B cell (primary cell): ENCODE data around the gene UBR4. TPM values are rescaled to one million over a fixed set of nuclear protein-coding genes. Genes with fewer than 3 reads are reported as not detected.

Experiments used
- ATAC-seq: fragments of 200-7000 bp; cut with Tn5 transposase; one replicate; pipeline ENCODE4 v1.10.0; 2021; ENCODE audit warnings: low read depth, mild to moderate bottlenecking, moderate number of reproducible peaks, moderate library complexity
- CTCF ChIA-PET: fragments of 350-600 bp; sonication (Branson Sonifier 250); formaldehyde crosslinking; loops from one replicate; lab custom pipeline; 2021; ENCODE audit warnings: antibody characterized with exemption, inconsistent platforms; lab: Charles Lee
- POLR2A ChIA-PET: fragments of 350-600 bp; sonication (Branson Sonifier 250); formaldehyde crosslinking; loops from one replicate; lab custom pipeline; 2021; ENCODE audit warnings: antibody characterized with exemption; lab: Charles Lee
- DNase-seq: peaks from one replicate; pipeline ENCODE4 v3.0.0; 2013
- H2AFZ ChIP-seq: 2 replicates; pipeline ENCODE4 v1.6.1; 2012; ENCODE audit warnings: mild to moderate bottlenecking, low read depth, low read length; ENCODE audit not compliant: insufficient read depth, poor library complexity, severe bottlenecking
- H3K27ac ChIP-seq, 2 donors: 1 replicate in 1 of 2; 2 replicates in 1 of 2; pipeline ENCODE4 v1.5.1; 2012 to 2013; ENCODE audit warnings: low read length in 2 of 2, mild to moderate bottlenecking in 2 of 2, moderate library complexity in 1 of 2
- H3K27me3 ChIP-seq, 4 experiments: fragments of 200-600 bp in 1 of 4; sonication (generic) in 1 of 4; replicated peaks in 1 of 4; 1 replicate in 2 of 4; 2 replicates in 2 of 4; pipeline versions ENCODE4 v1.6.1 to v1.7.0; 2013 to 2016; ENCODE audit warnings: low read length in 3 of 4, mild to moderate bottlenecking in 2 of 4, mixed read lengths in 1 of 4, moderate library complexity in 1 of 4; ENCODE audit not compliant: insufficient read depth in 4 of 4, control insufficient read depth in 3 of 4; ENCODE audit errors: control extremely low read depth in 1 of 4
- H3K36me3 ChIP-seq, 2 experiments: replicated peaks in 1 of 2; 1 replicate in 1 of 2; 2 replicates in 1 of 2; pipeline versions ENCODE4 v1.6.1 to v1.7.1; 2013; ENCODE audit warnings: low read length in 1 of 2; ENCODE audit not compliant: insufficient read depth in 2 of 2, control insufficient read depth in 1 of 2; ENCODE audit errors: control extremely low read depth in 1 of 2, extremely low read depth in 1 of 2
- H3K4me1 ChIP-seq, 2 donors: fragments of 200-600 bp in 1 of 2; sonication (generic) in 1 of 2; 1 replicate in 1 of 2; 2 replicates in 1 of 2; pipeline versions ENCODE4 v1.5.1 to v1.6.1; 2013 to 2017; ENCODE audit warnings: low read length in 2 of 2; ENCODE audit not compliant: control insufficient read depth in 2 of 2, insufficient read depth in 2 of 2
- H3K4me2 ChIP-seq: replicated peaks from 2 replicates; pipeline ENCODE3; 2012; ENCODE audit warnings: mild to moderate bottlenecking, low read depth, low read length; ENCODE audit not compliant: poor library complexity, severe bottlenecking
- H3K4me3 ChIP-seq, 5 experiments: fragments of 200-600 bp in 1 of 5; sonication (generic) in 1 of 5; 1 replicate in 3 of 5; 2 replicates in 2 of 5; pipeline versions ENCODE4 v1.5.1 to v1.7.0; 2011 to 2016; ENCODE audit warnings: low read length in 4 of 5, mild to moderate bottlenecking in 4 of 5, low read depth in 2 of 5, control low read depth in 1 of 5, moderate library complexity in 1 of 5; ENCODE audit not compliant: insufficient read depth in 1 of 5; ENCODE audit errors: control extremely low read depth in 1 of 5, extremely low read depth in 1 of 5
- H3K79me2 ChIP-seq: fragments of 200-600 bp; sonication (generic); one replicate; pipeline ENCODE4 v1.6.0; 2016; ENCODE audit warnings: low read length; ENCODE audit not compliant: control insufficient read depth, insufficient read depth
- H3K9ac ChIP-seq: fragments of 200-600 bp; sonication (generic); 2 replicates; pipeline ENCODE4 v1.6.1; 2017; ENCODE audit warnings: mild to moderate bottlenecking, low read length, moderate library complexity
- H3K9me3 ChIP-seq, 3 donors: one replicate each; pipeline versions ENCODE4 v1.6.1 to v1.7.1; 2013; ENCODE audit warnings: low read length in 2 of 3; ENCODE audit not compliant: control insufficient read depth in 2 of 3, insufficient read depth in 1 of 3; ENCODE audit errors: control extremely low read depth in 1 of 3
- H4K20me1 ChIP-seq: 2 replicates; pipeline ENCODE4 v1.6.0; 2012; ENCODE audit warnings: mild to moderate bottlenecking, low read length; ENCODE audit not compliant: insufficient read depth, control insufficient read depth, poor library complexity, severe bottlenecking
- H3K27ac Mint-ChIP-seq: one replicate; pipeline ENCODE4 v1.8.0; 2021; ENCODE audit warnings: mixed read lengths
- H3K27me3 Mint-ChIP-seq: one replicate; pipeline ENCODE4 v1.8.0; 2021; ENCODE audit warnings: mixed read lengths
- H3K4me1 Mint-ChIP-seq: one replicate; pipeline ENCODE4 v1.8.0; 2021; ENCODE audit warnings: mixed read lengths
- H3K4me3 Mint-ChIP-seq: one replicate; pipeline ENCODE4 v1.8.0; 2021; ENCODE audit warnings: mixed read lengths
- H3K9me3 Mint-ChIP-seq: one replicate; pipeline ENCODE4 v1.8.0; 2022; ENCODE audit warnings: mixed read lengths; ENCODE audit not compliant: insufficient read depth
- EZH2 ChIP-seq: IDR thresholded peaks from 2 replicates; pipeline ENCODE4 v1.6.1; 2012; ENCODE audit warnings: borderline replicate concordance, low read depth, mild to moderate bottlenecking, moderate library complexity, low read length; ENCODE audit not compliant: insufficient read depth, poor library complexity, severe bottlenecking
- WGBS: methylation state at CpG from one replicate; pipeline ENCODE4 v1.1.5; 2013; ENCODE audit warnings: missing lambda C conversion rate; ENCODE audit not compliant: insufficient coverage; 5-methylcytosine and 5-hydroxymethylcytosine counted together
- intact Hi-C: fragments of 100-400 bp; cut with micrococcal nuclease; formaldehyde crosslinking; loops from one replicate; pipeline ENCODE4 v1.10.0; 2022
- polyA plus RNA-seq: library from polyadenylated mRNA; depleted of rRNA; stranded (reverse); fragments of >200 nt; gene quantifications from 2 replicates; pipeline ENCODE4 v1.2.3, GENCODE V29; 2012
- total RNA-seq, 2 donors: library from RNA; stranded (reverse); fragments of 120-200 nt in 1 of 2; gene quantifications; 1 replicate in 1 of 2; 2 replicates in 1 of 2; pipeline versions ENCODE4 v1.2.3 to v1.2.4, GENCODE V29; 2013 to 2022
- TF ChIP-seq, protein P1 (sequence below): fragments of 200-600 bp; IDR thresholded peaks from one replicate; pipeline ENCODE4 v1.8.0; 2022; ENCODE audit warnings: antibody characterized with exemption, mild to moderate bottlenecking

UBR4 gene
- total and polyA plus RNA-seq, 2 donors (not counting 1 experiment from before 2014, with no cell fraction given): 90.0 to 190 TPM

DNA sequence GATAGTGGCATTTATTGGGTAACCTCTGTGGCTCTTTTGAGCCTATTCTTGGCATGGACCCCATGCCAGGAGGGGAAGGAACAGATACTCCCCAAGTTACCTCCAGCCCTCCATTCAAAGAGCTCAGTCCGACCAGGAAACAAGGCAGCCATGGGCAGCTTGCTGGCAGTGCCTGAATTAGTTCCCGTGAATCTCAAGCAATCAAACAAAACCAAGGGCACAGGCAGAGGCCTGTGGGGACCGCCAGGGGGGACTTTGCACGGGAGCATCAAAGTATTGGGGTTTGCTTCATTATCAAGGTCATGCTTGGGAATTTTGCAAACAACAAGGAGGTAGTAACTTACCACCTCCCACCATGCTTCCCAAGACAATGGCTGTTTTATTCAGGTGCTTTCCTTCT is 172.4 kb downstream of the UBR4 start:
- H3K4me1 Mint-ChIP-seq: no peaks in the 10 kb centered on the region
- H3K4me3 ChIP-seq: no peak overlapping the region
- no peaks in the 10 kb centered on the region for H4K20me1 ChIP-seq
- H3K27ac ChIP-seq: no peak overlapping the region
- no peak overlapping the region for H2AFZ ChIP-seq
- peaks cover 30% of the 10 kb centered on the region for H3K27me3 Mint-ChIP-seq
- H3K36me3 ChIP-seq: no peaks in the 10 kb centered on the region
- no peak overlapping the region for H3K9ac ChIP-seq
- H3K9me3 ChIP-seq: no peaks in the 10 kb centered on the region
- no peak for TF ChIP-seq EZH2
- TF ChIP-seq, protein P1, sequence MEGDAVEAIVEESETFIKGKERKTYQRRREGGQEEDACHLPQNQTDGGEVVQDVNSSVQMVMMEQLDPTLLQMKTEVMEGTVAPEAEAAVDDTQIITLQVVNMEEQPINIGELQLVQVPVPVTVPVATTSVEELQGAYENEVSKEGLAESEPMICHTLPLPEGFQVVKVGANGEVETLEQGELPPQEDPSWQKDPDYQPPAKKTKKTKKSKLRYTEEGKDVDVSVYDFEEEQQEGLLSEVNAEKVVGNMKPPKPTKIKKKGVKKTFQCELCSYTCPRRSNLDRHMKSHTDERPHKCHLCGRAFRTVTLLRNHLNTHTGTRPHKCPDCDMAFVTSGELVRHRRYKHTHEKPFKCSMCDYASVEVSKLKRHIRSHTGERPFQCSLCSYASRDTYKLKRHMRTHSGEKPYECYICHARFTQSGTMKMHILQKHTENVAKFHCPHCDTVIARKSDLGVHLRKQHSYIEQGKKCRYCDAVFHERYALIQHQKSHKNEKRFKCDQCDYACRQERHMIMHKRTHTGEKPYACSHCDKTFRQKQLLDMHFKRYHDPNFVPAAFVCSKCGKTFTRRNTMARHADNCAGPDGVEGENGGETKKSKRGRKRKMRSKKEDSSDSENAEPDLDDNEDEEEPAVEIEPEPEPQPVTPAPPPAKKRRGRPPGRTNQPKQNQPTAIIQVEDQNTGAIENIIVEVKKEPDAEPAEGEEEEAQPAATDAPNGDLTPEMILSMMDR: no peak
- DNase-seq: no peak
- ChIA-PET CTCF (no interaction called here), POLR2A (no interaction called here)
- intact Hi-C loops: no loop called here
- no peaks in the 10 kb centered on the region for H3K4me1 ChIP-seq
- 83% methylated on average over 1 of the region's 4 CpGs for WGBS
- H3K4me3 Mint-ChIP-seq: no peak overlapping the region
- no peak overlapping the region for H3K4me2 ChIP-seq
- peaks cover 0 to 14% (median 0%) of the 10 kb centered on the region in 4 experiments for H3K27me3 ChIP-seq
- ATAC-seq: no peak
- H3K9me3 Mint-ChIP-seq: no peaks in the 10 kb centered on the region
- H3K27ac Mint-ChIP-seq: no peak overlapping the region
- no peaks in the 10 kb centered on the region for H3K79me2 ChIP-seq

DNA sequence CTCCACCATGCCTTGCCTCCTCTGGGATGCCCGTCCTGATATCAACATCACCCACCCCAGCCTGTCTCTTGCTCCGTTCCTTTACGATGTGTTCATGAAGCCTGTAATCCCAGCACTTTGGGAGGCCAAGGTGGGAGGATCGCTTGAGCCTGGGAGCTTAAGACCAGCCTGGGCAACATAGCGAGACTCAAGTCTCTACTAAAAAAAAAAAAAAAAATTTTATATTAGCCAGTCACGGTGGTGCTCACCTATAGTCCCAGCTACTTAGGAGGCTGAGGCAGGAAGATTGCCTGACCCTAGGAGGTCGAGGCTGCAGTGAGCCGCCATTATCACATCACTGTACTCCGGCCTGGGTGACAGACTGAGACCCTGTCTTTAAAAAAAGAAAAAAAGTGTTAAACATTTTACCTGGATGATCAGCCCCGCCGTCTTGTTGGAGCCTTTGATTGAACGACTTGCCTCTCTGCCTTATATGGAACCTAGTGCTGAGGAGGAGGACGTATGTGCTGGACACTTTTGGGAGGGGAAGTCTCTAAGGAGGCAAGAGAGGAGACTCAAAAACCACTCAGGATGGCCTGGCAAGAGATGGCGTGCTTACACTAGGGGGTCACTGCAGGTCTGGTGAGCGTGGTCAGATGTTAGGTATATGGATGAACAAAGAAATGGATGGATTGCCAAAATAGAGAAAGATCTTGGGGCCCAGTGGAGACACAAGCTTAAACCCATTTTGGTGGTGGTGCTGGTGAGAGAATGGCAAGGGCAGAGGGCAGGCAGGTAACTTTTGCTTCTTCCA is 173.1 kb downstream of the UBR4 start:
- Histone ChIP-seq H3K4me3 (no peak overlapping the region), H3K4me2 (no peak overlapping the region), H3K79me2 (no peaks in the 10 kb centered on the region), H3K4me1 (no peaks in the 10 kb centered on the region), H4K20me1 (no peaks in the 10 kb centered on the region), H3K9me3 (no peaks in the 10 kb centered on the region), H3K9ac (no peak overlapping the region), H2AFZ (no peak overlapping the region), H3K27ac (no peak overlapping the region), H3K36me3 (no peaks in the 10 kb centered on the region), H3K27me3 (peaks cover 0 to 16% (median 0%) of the 10 kb centered on the region in 4 experiments)
- Mint-ChIP-seq H3K27me3 (peaks cover 25% of the 10 kb centered on the region), H3K9me3 (no peaks in the 10 kb centered on the region), H3K4me3 (no peak overlapping the region), H3K27ac (no peak overlapping the region), H3K4me1 (no peaks in the 10 kb centered on the region)
- ChIA-PET POLR2A (no interaction called here), CTCF (no interaction called here)
- no peak for ATAC-seq
- 86% methylated on average over 11 of the region's 15 CpGs for WGBS
- no peak for DNase-seq
- no peak for TF ChIP-seq EZH2
- TF ChIP-seq, protein P1: no peak
- intact Hi-C loops: no loop called here
